GM03348 (cell line): ENCODE data around the gene NAT14.

Source experiments
- DNase-seq: peaks from one replicate; pipeline ENCODE4 v3.0.0; 2012; ENCODE audit warnings: low spot score

The NAT14 gene

GRCh38 chr19:55453511-55454260 is 31.3 kb upstream of the NAT14 start:
- no peak for DNase-seq

GRCh38 chr19:55454787-55455243 is 30.2 kb upstream of the NAT14 start:
- DNase-seq: peak; percentile 66

GRCh38 chr19:55455576-55456235 is 29.3 kb upstream of the NAT14 start:
- DNase-seq: no peak

- DNase-seq: no peak
These were observed 28.6 kb upstream of the NAT14 start for GRCh38 chr19:55456347-55456746.

- no peak for DNase-seq
These were observed 27.1 kb upstream of the NAT14 start for GRCh38 chr19:55457683-55458457.

GRCh38 chr19:55459551-55459949 is 25.4 kb upstream of the NAT14 start:
- no peak for DNase-seq

GRCh38 chr19:55459950-55460657 is 24.9 kb upstream of the NAT14 start:
- no peak for DNase-seq

- DNase-seq: peak; percentile 96
These were observed 24.2 kb upstream of the NAT14 start for GRCh38 chr19:55460670-55461258.

- peak; percentile 99 for DNase-seq
These were observed 23.6 kb upstream of the NAT14 start, which contains the start of gene ISOC2 for GRCh38 chr19:55461259-55461973. Gene ISOC2 (minus strand): TSS chr19:55461642. CDS start chr19:55456486, 5,156 bp downstream.

- peak; percentile 58 for DNase-seq
These were observed 22.9 kb upstream of the NAT14 start for GRCh38 chr19:55461974-55462626.

- no peak for DNase-seq
These were observed 22.3 kb upstream of the NAT14 start for GRCh38 chr19:55462722-55463121.

- no peak for DNase-seq
These were observed 21.4 kb upstream of the NAT14 start for GRCh38 chr19:55463583-55464031.

GRCh38 chr19:55464039-55464661 is 20.8 kb upstream of the NAT14 start:
- DNase-seq: no peak

- DNase-seq: no peak
These were observed 20.3 kb upstream of the NAT14 start, which contains the start of gene C19orf85 for GRCh38 chr19:55464662-55465054. Gene C19orf85 (minus strand): TSS chr19:55464751. CDS start chr19:55464554, 197 bp downstream.

GRCh38 chr19:55465460-55466240 is 19.3 kb upstream of the NAT14 start:
- no peak for DNase-seq

GRCh38 chr19:55466241-55466614 is 18.8 kb upstream of the NAT14 start:
- no peak for DNase-seq

- peak; percentile 90 for DNase-seq
These were observed 17.5 kb upstream of the NAT14 start for GRCh38 chr19:55467236-55468053.

- DNase-seq: no peak
These were observed 17.0 kb upstream of the NAT14 start for GRCh38 chr19:55468054-55468393.
